ENCODE data around the gene ATG10.

DNA sequence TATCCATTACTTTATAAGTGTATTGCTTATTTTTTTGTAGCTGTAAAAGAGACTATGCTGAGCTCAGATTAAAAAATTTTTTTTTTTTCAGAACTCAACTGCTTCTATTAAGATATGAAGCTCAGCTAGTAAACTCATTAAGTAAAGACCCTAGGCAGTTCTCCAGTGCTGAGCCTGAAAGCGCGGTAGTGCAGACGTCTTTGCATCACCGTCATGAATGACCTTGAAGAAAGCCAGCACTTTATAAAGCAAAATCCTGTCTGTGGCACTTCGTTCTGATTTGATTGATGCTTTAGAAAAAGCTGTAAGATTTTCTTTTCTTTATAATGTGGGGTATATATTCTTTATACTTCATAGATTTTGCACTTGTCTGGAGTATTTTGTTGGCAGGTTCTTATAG is 105.7 kb downstream of the ATG10 start:
- TF ChIP-seq, protein P1, sequence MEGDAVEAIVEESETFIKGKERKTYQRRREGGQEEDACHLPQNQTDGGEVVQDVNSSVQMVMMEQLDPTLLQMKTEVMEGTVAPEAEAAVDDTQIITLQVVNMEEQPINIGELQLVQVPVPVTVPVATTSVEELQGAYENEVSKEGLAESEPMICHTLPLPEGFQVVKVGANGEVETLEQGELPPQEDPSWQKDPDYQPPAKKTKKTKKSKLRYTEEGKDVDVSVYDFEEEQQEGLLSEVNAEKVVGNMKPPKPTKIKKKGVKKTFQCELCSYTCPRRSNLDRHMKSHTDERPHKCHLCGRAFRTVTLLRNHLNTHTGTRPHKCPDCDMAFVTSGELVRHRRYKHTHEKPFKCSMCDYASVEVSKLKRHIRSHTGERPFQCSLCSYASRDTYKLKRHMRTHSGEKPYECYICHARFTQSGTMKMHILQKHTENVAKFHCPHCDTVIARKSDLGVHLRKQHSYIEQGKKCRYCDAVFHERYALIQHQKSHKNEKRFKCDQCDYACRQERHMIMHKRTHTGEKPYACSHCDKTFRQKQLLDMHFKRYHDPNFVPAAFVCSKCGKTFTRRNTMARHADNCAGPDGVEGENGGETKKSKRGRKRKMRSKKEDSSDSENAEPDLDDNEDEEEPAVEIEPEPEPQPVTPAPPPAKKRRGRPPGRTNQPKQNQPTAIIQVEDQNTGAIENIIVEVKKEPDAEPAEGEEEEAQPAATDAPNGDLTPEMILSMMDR (IDR thresholded peaks at IDR 0.05; ENCODE audit: poor library complexity, severe bottlenecking) = no peak
- TF ChIP-seq EP300 (conservative IDR thresholded peaks at IDR 0.05; ENCODE audit: poor library complexity, severe bottlenecking) = no peak

Measured in neural cell (in vitro differentiated cells).